DMS 273 (cell line): ENCODE results near the gene SLC27A3.

ENCODE experiments used
- DNase-seq: peaks from one replicate; lab custom pipeline; 2025; ENCODE audit not compliant: unreplicated experiment; lab: John Stamatoyannopoulos, UW

SLC27A3 gene, protein sequence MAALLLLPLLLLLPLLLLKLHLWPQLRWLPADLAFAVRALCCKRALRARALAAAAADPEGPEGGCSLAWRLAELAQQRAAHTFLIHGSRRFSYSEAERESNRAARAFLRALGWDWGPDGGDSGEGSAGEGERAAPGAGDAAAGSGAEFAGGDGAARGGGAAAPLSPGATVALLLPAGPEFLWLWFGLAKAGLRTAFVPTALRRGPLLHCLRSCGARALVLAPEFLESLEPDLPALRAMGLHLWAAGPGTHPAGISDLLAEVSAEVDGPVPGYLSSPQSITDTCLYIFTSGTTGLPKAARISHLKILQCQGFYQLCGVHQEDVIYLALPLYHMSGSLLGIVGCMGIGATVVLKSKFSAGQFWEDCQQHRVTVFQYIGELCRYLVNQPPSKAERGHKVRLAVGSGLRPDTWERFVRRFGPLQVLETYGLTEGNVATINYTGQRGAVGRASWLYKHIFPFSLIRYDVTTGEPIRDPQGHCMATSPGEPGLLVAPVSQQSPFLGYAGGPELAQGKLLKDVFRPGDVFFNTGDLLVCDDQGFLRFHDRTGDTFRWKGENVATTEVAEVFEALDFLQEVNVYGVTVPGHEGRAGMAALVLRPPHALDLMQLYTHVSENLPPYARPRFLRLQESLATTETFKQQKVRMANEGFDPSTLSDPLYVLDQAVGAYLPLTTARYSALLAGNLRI

DNA sequence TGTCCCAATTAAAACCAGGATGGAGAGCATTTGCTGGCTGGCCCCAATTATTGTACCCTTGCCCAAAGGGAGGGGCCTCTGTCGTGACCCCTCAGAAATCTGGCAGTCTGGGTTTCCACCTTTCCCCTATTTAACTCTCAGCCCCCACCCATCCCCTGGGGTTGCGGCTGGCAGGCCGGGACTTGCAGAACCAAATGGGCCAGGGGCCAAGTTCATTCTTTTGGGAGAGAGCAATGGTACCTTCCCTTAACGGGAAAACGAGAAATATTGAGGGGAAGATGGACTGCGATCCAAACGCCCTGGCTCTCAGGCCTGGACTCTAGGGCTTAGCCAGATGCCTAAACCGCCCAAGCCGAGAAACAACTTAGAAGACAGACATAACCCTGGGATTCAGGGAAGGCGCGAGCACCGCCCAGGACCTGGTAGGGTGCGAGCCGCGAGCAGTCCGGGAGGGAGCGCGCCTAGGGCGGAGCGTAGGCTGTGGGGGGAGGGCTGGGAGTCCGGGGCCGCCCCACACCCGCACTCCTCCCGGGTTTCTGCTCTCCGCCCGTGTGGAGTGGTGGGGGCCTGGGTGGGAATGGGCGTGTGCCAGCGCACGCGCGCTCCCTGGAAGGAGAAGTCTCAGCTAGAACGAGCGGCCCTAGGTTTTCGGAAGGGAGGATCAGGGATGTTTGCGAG, at the start of gene SLC27A3:
TSS of gene SLC27A3 (plus strand) at position 628 of the 678 bp plus-strand sequence. CDS start 91 bp downstream, outside the sequence.
- peak; percentile 91 for DNase-seq

DNA sequence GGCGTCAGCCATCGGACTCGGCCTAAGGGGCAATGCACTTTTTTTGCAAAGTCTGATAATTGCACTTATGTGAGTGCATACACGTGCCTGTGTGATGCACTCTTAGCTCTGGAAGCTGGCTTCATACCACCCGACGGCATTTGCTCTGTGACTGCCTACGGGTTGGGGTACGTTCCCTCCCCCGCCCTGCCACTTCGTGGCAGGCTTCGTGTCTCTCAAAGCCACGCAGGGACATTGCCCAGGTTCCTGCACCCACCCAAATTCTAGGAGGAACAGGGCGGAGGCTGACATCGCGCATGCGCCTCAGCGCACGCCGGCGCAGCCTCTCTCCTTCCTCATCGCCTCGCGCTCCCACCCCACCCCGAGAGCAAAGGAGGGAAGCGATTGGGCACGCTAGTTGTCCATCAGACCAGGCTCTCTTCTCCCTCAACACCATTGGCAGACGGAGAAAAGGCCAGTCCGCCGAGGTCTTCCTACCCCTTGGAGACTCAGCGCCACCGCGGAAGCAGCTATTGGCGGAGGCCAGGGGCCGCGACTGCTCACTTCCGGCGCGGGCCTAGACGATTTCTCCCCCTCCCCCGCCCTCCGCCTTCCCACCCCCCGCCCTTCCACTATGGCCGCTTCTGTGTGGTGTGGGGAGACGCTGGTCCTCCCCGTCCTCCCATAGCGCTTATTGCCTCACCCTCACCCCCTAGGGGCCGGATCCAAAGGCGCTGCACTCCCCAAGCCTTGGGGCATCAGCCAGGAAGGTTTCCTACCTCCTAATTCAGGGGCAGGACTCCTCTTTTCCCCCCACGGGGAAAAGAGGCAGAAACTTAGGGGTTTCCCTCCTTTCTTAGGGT, 47.5 kb upstream of the SLC27A3 start, which contains the start of gene INTS3:
TSS of gene INTS3 (plus strand) at position 588 of the 842 bp plus-strand sequence. CDS start 585 bp downstream, outside the sequence.
- DNase-seq, result peak; percentile 100

DNA sequence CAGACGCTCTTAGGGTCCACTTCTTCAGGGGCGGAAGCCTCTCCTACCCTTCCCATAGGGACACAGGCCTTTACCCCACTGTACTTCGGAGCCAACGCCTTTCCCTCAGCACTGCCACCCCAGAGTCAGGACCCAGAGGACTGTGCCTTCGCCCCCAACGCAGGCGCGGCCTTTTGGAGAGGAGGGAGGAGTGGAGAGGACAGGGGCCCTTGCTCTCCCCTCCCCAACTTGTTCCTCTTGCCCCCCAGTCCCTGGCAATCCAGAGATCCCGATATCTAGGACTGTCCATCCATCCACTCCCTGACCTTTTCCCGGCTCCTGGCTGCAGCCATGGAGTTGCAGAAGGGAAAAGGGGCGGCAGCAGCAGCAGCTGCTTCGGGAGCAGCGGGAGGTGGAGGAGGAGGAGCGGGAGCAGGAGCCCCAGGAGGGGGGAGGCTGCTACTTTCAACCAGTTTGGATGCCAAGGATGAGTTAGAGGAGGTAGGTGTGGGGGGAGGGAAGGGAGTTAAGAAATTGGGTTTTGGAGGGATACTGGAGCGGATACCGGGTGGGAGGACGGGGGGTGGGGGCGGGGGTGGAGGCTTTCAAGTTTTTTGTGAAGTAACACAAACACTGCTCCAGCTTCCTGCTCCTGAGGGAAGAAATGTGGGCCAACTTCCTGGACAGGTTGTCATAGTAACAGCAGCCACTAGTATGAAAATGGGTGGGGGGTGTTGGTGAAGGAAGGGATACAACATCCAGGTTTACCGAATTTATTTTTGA, 46.7 kb upstream of the SLC27A3 start:
- DNase-seq, result peak; percentile 79

DNA sequence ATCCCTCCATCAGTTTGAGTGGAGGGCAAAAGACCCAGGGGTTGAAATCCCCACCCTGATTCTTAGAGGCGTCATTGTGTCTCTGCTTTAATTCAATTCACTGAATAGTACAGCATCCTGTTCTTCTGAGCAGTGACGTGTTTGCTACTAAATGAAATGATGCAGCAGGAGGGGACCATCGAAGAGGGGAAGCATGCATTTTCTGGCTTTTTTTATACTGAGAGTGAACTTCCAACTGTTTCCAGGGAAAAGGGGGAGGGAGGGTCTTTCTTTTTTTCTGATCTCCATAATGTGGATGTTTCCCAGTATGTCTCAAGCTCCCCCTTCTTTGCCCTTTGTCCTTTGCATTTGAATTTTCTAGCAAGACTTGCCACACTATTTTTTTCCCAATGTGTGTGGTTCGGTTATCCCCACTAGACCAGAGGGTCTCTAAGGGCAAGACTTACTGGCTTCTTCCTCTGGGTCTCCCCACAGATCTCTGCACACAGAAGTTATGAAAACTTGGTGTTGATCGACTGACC, 44.7 kb upstream of the SLC27A3 start:
- no peak for DNase-seq

DNA sequence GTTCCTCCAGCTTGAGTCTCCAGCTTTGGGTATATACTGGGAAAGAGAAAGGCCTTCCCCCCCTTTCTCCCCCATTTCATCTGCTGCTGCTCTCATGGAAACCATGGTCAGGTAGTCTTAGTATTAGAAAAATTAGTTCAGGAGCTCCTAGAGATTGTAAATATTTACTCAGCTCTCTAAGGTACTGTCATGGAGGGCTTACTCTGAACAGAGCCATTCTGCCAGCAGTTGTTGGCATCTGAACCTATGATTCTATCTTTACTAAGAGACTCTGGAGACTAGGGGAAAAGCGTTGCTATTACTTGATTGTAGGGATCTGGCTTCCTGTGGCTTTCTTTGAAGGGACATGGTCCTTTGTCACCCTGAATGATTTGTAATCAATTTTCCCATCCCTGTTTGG, 41.2 kb upstream of the SLC27A3 start:
- no peak for DNase-seq

DNA sequence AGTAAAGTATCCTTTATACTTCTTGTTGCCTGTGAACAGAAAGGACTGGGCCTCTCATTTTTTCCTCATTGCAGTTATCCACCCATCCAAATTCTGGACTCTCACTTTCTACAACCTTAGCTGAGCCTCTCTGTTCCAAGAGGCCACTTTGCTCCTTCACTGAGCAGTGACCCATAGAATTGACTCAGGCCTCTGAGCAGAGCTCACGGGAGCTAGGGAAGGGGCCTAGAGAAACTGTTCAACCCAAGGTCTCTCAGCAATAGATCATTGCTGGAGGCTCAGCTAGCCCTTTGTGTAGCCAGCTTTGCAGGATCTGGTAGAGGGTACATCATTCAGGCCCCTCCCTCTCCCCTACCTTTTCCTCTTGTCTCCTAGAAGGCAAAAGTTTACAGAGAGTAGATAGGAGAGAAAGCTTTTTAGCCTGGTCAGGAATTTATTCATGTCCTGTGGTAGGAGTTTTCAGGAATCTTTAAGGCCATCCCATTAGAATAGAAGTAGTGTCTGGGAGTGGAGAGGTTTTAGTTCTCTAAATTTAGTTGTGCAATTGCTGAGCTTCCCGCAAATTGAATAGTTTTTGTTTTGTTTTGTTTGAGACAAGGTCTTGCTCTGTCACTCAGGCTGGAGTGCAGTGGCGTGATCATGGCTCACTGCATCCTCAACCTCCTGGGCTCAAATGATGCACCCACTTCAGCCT, 40.7 kb upstream of the SLC27A3 start:
- no peak for DNase-seq

DNA sequence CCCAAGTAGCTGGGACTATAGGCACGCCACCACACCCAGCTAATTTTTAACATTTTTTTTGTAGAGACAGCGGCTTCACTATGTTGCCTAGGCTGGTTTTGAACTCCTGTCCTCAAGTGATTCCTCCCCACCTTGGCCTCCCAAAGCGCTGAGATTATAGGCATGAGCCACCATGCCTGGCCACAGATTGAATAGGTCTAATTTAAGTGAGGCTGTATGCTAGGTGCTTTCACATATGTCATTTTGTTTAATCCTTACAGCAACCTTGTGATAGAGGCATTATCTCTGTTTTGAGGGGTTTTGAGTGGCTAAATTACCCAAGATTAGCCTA, 40.2 kb upstream of the SLC27A3 start:
- no peak for DNase-seq

DNA sequence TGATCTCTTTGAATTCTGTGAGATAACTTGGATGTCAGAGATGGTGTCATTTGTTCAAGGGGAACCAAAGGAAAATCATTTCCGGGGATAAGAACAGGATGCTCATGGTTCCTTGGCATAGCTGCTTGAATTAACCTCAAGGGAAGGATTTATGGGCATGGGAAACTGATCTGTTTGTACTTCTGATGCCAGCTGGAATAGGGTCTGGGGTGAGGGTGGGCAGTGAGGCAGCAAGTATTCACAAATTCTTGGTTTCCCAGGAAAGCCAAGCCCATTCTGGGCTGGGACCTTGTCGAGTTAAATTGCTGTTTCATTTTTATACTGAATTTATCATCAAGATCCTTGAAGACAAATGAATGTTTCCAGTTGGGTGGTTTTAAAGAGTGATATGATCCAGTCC, 33.2 kb upstream of the SLC27A3 start:
- no peak for DNase-seq

DNA sequence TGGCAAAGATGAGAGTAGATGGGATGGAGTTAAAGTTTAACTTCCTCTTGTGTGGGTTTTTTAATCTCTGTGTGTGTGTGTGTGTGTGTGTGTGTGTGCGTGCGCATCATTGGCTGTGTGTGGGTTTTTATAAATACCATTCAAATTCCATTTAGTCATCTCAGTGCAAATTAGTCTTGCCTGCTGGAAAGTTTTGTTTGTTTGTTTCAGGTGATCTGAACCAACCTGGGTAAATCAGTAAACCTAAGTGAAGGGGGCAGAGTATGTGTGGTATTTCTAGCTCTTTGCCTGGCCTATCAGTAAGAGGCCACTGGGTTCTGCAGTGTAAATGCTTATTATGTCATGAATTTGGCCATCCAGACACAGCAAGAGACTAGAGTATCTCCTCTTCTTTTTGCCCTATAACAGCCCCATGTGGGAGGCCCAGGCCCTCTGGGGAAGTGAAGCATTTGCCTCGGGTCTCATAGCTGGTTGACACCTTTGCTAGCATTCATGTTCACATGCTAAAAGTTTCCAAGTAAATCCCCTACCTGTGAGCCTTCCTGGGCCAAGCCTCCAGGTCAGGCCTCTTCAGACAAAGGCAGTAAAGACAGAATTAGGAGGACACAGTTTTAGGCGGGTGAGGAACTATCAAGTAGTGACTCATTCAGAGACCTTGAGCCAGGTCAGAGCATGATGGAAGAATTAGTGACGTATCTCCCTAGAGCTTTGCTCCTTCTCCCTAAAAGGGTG, 32.6 kb upstream of the SLC27A3 start:
- DNase-seq, result no peak

DNA sequence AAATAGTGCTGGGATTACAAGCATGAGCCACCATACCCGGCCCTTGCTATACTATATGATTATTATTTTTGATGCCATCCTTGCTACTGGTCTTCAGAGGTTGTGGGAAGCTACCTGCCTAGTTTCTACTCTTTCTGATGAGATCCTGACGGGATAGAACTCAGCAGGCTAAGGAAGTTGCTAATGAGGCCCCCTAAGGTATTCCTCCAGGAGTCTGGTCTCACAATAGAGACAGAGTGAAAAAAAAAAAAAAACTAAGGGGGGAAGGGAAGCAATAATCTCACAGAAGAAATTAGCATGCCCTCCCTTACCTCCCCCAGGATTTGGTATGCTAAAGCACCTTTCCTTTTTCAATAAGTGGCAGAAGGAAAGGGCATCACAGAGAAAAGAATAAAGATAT, 29.8 kb upstream of the SLC27A3 start:
- no peak for DNase-seq

DNA sequence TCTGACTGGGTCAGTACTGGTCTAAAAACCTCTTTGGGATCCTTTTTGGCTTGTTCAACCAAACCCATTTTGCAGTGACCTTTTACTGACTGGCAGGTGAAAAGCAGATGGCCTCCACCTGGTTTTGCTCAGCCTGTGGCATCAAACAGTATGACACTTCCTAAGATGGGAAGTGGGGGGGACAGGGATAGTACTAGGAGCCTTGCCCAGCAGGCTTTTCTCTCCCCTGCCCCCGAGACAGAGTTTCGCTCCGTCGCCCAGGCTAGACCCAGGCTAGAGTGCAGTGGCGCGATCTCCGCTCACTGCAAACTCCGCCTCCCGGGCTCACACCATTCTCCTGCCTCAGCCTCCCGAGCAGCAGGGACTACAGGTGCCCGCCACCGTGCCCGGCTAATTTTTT, 29.0 kb upstream of the SLC27A3 start:
- no peak for DNase-seq

DNA sequence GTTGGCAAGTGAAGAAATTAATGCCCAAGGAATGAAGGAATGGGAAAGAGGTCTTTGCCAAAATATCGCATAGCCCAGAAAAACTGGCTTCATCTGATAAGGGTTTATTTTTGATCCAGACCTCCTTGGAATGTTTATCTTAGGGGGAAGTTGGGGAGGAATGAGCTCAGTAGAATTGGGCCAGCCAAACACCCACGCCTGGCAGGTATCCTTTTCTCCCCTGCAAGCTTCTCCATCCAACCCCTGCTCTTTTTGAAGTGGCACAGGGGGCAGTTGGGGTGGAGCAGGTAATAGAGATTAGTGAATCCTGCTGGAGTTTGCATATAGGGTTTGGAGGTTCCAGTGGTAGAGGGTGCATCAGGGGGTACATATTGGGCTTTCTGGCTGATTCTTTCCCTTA, 26.3 kb upstream of the SLC27A3 start:
- no peak for DNase-seq

DNA sequence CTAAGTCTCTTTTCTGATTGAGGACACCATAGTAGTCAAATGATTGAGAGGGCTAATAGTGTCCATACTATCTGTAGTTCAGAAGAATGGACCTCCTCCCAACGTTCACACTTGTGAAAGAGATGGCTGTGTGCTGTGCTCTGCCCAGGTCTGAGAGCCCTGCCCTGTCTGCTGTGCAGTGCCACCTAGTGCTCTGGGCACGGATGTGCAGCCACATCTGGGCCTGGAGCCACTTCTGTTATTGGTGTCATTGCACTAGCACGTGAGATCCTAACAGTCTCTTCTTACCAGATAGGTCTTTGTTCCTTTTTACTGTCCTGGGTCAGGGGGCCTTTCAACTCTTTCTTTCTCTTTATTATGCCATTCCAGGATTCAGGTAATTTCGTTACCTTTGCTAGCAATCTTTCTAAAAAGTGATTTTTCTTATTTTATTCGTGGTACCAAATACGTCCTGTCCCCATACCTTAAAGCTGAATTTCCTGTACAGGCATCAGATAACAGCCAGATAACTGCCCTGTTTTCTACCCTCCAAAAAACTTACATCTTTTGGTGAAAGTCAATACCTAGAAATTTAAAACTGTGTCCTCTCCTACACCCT, 25.7 kb upstream of the SLC27A3 start:
- DNase-seq, result peak; percentile 89

DNA sequence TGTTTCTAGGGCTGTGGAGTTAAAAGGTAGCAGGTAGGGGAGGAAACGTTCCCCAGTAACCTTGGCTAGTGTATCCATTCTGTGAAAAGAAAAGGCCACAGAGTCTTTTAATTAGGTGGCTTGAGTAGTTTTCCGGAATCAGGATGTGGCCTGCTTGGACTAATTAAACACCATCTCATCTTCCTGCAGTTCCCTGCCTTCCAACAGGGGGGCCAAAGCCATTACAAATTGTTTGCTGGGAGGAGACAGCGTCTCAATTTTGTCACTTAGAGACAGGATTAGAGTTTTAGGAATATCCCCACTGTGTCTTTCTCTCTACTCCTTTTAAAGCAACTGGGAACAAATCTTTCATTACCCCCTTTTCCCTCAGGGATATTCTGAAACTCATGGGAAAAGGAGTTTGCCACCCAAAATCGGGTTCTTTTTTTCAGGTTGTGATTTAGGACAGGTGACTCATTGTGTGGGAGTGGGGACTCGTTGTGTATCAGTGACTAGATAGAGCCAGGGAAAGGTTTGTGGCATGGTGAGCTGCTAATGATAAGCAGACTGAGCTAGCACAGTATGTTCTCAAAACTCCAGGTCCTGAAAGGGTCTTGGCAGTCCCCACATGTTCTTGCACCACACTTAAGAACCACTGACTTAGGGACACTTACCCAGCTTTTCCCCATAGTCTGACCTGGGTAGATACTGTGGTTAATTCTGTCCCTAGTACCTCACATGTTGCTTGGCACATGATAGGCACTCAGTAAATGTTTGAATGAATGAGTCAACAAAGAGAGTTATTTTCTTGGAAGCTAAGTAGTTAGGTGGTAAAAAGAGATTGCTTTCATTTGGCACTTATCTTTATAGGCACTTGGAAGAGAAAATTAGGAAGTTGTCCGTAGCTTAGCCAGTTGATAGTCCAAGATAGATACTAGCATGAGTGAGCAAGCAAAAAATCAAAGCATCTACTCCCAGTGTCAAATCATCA, 24.9 kb upstream of the SLC27A3 start:
- peak; percentile 20 for DNase-seq

DNA sequence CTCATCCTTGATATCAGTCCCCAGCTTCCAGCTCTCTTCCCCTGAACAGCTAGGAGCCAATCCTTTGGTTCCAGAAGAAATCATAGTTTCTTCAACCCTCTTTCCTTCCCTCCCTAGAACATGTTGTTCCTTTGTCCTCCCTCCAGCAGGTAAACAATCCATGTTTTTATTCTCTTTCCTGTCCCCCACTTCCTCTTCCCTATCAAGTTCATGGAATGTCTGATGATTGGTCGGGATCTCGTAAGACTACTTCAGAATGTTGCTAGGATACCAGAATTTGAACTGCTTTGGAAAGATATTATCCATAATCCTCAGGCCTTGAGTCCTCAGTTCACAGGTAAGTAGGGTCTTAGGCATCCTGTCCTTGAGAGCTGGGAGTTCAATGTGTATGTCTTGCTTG, 23.1 kb upstream of the SLC27A3 start:
- no peak for DNase-seq

DNA sequence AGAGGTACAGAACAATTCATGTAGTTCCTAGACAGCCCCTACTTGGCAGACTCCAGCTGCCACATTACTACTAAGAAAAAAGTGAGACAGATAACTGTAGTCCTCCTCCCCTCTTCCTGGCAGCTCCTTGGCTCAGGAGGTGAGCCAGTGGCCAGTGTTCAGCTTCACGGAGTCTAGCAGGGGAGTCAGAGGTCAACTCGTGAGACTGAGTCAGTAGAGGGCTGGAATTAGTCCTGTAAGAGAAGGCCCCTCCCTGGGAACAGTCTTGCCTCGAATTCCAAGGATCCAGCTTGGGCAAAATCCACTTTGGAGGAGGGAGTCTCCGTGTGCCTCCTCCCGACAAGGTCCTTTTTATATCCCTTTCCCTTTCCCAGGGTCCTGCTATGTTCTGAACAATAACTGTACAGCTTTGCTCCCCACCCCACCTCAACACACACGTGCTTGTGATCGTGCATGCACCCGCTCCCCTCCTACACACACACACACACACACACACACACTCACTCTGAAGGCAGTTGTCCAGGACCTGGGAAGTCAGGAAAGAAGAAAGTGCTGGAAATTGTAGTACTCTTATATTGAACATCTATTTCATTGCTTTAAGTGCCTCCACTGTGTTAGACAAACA, 22.5 kb upstream of the SLC27A3 start:
- DNase-seq, result no peak

DNA sequence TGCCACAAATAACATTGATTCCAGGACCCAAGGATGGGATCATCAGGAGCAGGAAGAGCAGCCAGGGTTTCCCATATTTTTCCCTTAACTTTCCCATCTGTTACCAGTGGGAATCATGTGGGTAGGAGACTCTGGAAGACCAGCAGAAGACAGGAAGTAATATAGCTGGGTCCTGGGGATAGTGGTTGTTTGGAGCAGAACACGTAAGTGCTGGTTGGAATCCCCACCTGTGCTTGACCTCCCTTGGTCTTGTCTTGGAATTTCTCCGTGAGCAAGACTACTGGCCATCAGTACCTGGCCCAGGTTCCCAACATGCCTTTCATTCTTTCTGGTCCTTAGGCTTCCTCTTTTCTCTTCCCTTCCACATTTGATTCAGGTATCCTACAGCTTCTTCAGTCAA, 20.9 kb upstream of the SLC27A3 start:
- no peak for DNase-seq
